22Rv1 (cell line): ENCODE measurements around the gene MRPS26.

Source experiments
- H3K27ac ChIP-seq: fragments of 450-650 bp; 2 replicates; pipeline ENCODE4 v1.5.1; 2017
- ZFX ChIP-seq: fragments of 450-650 bp; IDR thresholded peaks from 2 replicates; pipeline ENCODE4 v1.6.1; 2017; ENCODE audit warnings: antibody characterized with exemption, borderline replicate concordance
- TF ChIP-seq, protein P1 (sequence below): fragments of 450-650 bp; IDR thresholded peaks from 2 replicates; pipeline ENCODE4 v1.5.1; 2017; ENCODE audit warnings: mild to moderate bottlenecking

The MRPS26 gene

DNA sequence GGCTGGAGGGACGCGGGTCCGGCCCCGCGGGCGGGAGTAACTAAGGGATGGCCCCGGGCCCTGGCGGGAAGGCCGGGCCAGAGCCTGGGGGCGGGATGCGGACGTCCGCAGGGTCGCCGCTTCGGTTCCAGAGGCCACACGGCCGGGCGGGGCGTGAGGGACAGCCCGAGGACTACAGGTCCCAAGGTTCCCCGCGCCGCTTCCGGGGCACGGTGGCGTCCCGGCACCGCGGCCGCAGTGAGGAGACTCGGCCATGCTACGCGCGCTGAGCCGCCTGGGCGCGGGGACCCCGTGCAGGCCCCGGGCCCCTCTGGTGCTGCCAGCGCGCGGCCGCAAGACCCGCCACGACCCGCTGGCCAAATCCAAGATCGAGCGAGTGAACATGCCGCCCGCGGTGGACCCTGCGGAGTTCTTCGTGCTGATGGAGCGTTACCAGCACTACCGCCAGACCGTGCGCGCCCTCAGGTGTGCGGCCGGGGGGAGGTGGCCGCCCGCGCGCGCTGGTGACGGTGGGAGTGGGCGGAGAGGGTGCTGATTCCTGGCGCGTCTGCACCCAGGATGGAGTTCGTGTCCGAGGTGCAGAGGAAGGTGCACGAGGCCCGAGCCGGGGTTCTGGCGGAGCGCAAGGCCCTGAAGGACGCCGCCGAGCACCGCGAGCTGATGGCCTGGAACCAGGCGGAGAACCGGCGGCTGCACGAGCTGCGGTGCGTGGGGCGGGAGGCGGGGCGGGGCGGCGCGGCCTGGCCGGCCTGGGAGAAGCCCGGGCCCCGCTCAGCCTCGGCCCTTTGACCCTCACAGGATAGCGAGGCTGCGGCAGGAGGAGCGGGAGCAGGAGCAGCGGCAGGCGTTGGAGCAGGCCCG is at the start of gene MRPS26:
Gene MRPS26, plus strand, starts transcription at position 237 of the 861 bp plus-strand sequence. Its CDS starts 17 bp downstream, at position 254.
- TF ChIP-seq, protein P1, sequence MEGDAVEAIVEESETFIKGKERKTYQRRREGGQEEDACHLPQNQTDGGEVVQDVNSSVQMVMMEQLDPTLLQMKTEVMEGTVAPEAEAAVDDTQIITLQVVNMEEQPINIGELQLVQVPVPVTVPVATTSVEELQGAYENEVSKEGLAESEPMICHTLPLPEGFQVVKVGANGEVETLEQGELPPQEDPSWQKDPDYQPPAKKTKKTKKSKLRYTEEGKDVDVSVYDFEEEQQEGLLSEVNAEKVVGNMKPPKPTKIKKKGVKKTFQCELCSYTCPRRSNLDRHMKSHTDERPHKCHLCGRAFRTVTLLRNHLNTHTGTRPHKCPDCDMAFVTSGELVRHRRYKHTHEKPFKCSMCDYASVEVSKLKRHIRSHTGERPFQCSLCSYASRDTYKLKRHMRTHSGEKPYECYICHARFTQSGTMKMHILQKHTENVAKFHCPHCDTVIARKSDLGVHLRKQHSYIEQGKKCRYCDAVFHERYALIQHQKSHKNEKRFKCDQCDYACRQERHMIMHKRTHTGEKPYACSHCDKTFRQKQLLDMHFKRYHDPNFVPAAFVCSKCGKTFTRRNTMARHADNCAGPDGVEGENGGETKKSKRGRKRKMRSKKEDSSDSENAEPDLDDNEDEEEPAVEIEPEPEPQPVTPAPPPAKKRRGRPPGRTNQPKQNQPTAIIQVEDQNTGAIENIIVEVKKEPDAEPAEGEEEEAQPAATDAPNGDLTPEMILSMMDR = no peak
- TF ChIP-seq ZFX = peak; percentile 29; the same call in 1 of the 2 replicates
- H3K27ac ChIP-seq = peak within 1 kb of the TSS; percentile 88

DNA sequence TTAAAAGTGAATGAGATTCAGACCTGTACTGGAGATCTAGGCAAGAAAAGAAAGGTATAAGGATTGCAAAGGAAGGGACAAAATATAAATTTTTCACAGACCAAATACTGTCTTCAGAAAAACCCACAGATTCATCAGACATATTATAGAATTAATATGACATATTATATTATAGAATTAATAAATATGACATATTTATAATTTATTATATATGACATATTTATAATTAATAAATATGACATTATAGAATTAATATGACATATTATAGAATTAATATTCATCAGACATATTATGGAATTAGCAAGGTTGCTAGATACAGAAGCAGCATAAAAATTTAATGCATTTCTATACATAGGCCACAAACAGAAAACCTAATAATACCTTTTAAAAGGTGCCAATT is 47.1 kb upstream of the MRPS26 start:
- no peak for TF ChIP-seq ZFX
- TF ChIP-seq, protein P1 = no peak
- H3K27ac ChIP-seq = no peak overlapping the region

DNA sequence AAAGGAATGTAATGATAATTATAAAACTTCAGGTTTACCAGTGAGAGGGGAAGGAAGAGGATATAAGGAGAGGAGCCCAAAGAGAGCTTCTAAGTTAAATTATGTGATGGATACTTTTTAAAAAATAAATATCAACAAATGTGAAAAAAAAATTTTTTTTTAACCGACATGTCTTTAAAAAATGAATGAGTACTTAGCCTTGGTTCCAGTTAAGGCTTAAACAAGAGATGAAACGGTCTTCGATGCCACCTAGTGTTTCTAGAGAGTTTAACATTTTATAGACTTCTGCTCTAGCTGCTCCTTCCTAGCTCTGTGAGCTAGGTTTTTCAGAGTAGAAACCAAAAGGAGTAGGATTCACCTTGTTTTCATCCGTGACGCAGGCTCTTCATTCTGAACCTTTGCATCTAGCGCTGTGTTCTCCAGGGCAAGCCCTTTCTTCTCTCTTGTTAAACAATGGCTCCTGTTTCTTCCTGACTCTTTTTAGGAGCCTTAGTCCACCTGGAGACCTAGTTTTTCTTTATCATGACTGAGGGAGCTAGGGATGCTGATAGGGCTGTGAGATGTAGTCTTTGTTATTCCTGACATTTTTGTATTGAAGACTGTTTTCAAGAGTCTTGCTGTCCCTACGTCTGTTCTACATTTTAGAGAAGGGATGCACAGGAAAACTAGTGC is 44.9 kb upstream of the MRPS26 start:
- H3K27ac ChIP-seq = no peak overlapping the region
- TF ChIP-seq, protein P1 = peak; percentile 71
- TF ChIP-seq ZFX = no peak

DNA sequence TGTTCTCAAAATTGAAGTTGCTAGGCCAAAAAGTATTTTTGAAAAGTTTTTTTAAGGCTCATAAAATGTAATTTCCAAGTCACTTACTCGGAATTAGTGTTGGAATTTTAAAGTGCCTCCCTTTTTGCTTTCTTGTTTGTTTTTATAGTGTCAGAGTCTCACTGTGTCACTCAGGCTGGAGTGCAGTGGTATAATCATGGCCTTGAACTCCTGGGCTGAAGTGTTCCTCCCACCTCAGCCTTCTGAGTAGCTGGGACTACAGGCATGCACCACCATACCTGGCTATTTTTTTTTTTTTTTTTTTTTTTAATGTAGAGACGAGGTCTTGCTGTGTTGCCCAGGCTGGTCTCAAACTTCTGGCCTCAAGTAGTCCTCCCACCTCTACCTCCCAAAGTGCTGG is 42.4 kb upstream of the MRPS26 start:
- no peak overlapping the region for H3K27ac ChIP-seq
- no peak for TF ChIP-seq ZFX
- TF ChIP-seq, protein P1 = no peak

DNA sequence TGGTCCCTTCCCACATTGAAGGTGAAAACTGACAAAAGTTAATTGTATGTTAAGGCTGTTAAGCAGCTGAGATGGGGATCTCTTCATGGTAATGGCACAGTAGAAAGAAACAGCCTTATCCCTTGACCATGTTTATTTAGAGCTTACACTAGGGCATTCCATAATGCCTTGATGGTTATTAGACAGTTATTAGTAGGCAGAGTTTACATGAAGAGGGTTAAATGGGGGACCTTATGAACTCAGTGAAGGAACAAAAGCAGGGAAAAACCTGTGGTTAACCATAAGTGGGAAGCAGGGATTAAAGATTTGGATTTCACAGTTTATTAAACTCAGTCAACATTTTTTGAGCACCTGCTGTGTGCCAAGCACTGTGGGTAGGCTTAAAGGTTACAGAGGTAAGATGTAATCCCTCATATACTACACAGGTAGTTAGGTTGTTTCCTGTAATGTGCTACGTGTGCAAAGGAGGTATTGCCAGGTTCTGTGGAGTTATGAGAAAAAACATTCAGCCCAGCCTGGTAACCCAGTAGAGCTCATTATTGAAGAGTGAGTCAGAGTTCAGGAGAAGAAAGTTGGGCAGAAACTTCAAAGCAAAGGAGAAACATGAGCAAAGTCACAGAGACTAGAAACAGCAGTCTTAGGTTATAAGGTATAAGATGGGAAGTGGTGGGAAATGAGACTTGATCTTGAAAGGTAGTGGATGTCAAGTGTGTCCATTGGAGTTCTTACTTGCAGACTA is 34.7 kb upstream of the MRPS26 start:
- TF ChIP-seq, protein P1 = no peak
- TF ChIP-seq ZFX = no peak
- no peak overlapping the region for H3K27ac ChIP-seq

DNA sequence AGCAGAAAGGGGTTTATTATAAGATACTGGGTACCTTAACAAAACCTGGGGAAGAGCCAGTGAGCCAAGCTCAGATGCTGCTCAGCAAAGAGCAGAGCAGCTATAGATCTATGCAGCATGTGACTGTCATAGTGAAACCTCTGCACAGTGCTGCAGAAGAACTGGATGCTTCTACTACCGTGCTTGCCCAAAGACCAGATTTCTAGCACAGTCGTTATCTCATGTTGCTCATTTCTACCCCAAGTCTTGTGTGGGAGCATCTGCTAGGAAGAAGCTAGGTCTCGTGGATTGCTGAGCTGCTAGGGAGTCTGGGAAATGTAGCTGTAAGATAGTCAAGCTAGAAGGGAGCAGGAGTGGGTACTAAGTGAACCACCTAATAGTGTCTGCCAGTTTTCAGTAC is 34.1 kb upstream of the MRPS26 start:
- TF ChIP-seq ZFX = no peak
- TF ChIP-seq, protein P1 = no peak

More for the DNA sequence above, 34.1 kb upstream of the MRPS26 start:
- no peak overlapping the region for H3K27ac ChIP-seq
